Smooth muscle cell (in vitro differentiated cells): ENCODE data around the gene C1orf50. TPM values are rescaled to one million over a fixed set of nuclear protein-coding genes. Genes with fewer than 3 reads are reported as not detected.
"Not testable (repeated sequence)": the region's sequence is repeated elsewhere in the genome, so short reads cannot be mapped to it uniquely, and the experiment has no call there.

Experiments
- DNase-seq: peaks from one replicate; lab custom pipeline; 2025; ENCODE audit not compliant: unreplicated experiment; lab: John Stamatoyannopoulos, UW
- H2AFZ ChIP-seq: fragments of 200-600 bp; sonication (generic); 2 replicates; pipeline ENCODE4 v1.6.0; 2016; ENCODE audit warnings: antibody characterized with exemption, low read depth, mild to moderate bottlenecking
- H3F3A ChIP-seq: fragments of 200-600 bp; sonication (generic); 2 replicates; pipeline ENCODE4 v1.6.0; 2017; ENCODE audit warnings: antibody characterized with exemption, low read depth
- H3K27ac ChIP-seq: fragments of 200-600 bp; sonication (generic); 2 replicates; pipeline ENCODE4 v1.5.1; 2016; ENCODE audit warnings: low read depth, mild to moderate bottlenecking
- H3K27me3 ChIP-seq: fragments of 200-600 bp; sonication (generic); 2 replicates; pipeline ENCODE4 v1.6.1; 2016; ENCODE audit warnings: low read depth, mild to moderate bottlenecking
- H3K36me3 ChIP-seq: fragments of 200-600 bp; sonication (generic); 2 replicates; pipeline ENCODE4 v1.5.1; 2016; ENCODE audit warnings: low read depth
- H3K4me1 ChIP-seq: fragments of 200-600 bp; sonication (generic); 2 replicates; pipeline ENCODE4 v1.5.1; 2016; ENCODE audit warnings: low read depth
- H3K4me2 ChIP-seq: fragments of 200-600 bp; sonication (generic); 2 replicates; pipeline ENCODE4 v1.6.0; 2016; ENCODE audit warnings: mild to moderate bottlenecking
- H3K4me3 ChIP-seq: fragments of 200-600 bp; sonication (generic); 2 replicates; pipeline ENCODE4 v1.5.1; 2016; ENCODE audit warnings: mild to moderate bottlenecking
- H3K79me2 ChIP-seq: fragments of 200-600 bp; sonication (generic); 2 replicates; pipeline ENCODE4 v1.6.0; 2016; ENCODE audit warnings: low read depth, mild to moderate bottlenecking
- H3K9ac ChIP-seq: fragments of 200-600 bp; sonication (generic); 2 replicates; pipeline ENCODE4 v1.6.0; 2016; ENCODE audit warnings: low read depth
- H3K9me3 ChIP-seq: fragments of 200-600 bp; sonication (generic); replicated peaks from 2 replicates; pipeline ENCODE4 v1.5.1; 2016; ENCODE audit warnings: low read depth
- H4K20me1 ChIP-seq: fragments of 200-600 bp; sonication (generic); 2 replicates; pipeline ENCODE4 v1.6.0; 2016; ENCODE audit warnings: low read depth
- WGBS: methylation state at CpG from one replicate; pipeline ENCODE4 v1.1.7; 2016; ENCODE audit warnings: low lambda C conversion rate; 5-methylcytosine and 5-hydroxymethylcytosine counted together
- polyA plus RNA-seq: library from polyadenylated mRNA; unstranded; fragments of >200 nt; fragmentation: Nextera tagmentation; extraction: Ambion mirVana; gene quantifications from 2 replicates; pipeline ENCODE4 v1.2.1, GENCODE V29; 2016
- total RNA-seq: library from RNA; depleted of rRNA; stranded (reverse); fragments of >200 nt; gene quantifications from 2 replicates; pipeline ENCODE4 v1.2.3, GENCODE V29; 2014
- TF ChIP-seq, protein P1 (sequence below): fragments of 200-600 bp; sonication (generic); IDR thresholded peaks from 2 replicates; pipeline ENCODE4 v1.5.1; 2017; ENCODE audit warnings: borderline replicate concordance, mild to moderate bottlenecking, antibody characterized with exemption; ENCODE audit not compliant: insufficient read depth, poor library complexity, severe bottlenecking

The C1orf50 gene
- total and polyA plus RNA-seq, 2 experiments from 2014 or later, result 1.8 to 9.7 TPM

DNA sequence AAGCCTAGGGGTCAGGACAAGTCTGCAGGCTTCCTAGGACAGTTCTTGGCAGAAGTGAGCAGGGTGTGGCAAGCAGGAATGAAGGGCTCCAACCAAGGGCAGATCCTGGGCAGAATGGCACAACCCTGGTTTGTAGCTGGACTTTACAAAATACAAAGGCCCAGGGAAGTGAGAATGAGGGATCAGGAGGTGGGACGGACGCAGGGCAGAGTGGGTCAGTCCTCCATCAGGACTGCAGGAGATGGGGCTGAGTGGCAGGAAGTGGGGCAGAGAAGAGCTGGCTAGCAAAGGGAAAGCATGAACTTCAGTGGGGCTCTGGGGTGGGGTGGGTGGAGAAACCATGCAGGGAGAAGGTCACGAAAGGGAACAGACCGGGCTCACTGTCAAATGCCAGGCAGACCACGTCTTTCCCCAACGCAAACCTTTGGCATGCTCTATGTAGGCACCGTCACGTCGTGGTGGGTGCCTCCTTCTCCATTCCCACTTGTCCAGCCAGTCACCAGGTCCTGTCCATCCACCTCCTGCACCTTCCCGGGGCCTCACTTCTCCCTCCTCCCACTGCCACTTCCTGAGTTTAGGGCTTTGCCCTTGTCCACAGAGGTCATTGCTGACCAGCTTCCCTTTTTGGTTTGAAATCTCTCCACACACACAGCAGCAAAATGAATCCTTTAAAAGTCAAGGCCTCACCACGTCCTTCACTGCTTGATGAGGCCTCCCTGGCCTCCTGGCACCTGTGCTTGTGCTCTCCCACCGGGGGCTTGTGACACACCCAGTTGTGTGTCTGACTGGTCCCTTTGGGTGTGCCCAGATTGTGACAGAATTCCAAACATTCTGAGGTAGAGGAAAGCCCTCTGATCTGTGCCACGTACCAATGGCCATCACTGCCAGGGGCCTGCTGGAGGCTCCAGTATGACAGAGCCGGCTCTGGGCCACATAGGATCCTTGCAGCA is 18.3 kb upstream of the C1orf50 start:
- no peaks in the 10 kb centered on the region for H3K27me3 ChIP-seq
- no peaks in the 10 kb centered on the region for H3K79me2 ChIP-seq
- peaks cover 55% of the 10 kb centered on the region for H4K20me1 ChIP-seq
- H3K27ac ChIP-seq, result no peak overlapping the region
- peaks cover 22% of the 10 kb centered on the region for H3K36me3 ChIP-seq
- H3K4me1 ChIP-seq, result no peaks in the 10 kb centered on the region
- no peaks in the 10 kb centered on the region for H3K9me3 ChIP-seq
- no peak for DNase-seq
- TF ChIP-seq, protein P1, sequence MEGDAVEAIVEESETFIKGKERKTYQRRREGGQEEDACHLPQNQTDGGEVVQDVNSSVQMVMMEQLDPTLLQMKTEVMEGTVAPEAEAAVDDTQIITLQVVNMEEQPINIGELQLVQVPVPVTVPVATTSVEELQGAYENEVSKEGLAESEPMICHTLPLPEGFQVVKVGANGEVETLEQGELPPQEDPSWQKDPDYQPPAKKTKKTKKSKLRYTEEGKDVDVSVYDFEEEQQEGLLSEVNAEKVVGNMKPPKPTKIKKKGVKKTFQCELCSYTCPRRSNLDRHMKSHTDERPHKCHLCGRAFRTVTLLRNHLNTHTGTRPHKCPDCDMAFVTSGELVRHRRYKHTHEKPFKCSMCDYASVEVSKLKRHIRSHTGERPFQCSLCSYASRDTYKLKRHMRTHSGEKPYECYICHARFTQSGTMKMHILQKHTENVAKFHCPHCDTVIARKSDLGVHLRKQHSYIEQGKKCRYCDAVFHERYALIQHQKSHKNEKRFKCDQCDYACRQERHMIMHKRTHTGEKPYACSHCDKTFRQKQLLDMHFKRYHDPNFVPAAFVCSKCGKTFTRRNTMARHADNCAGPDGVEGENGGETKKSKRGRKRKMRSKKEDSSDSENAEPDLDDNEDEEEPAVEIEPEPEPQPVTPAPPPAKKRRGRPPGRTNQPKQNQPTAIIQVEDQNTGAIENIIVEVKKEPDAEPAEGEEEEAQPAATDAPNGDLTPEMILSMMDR, result no peak
- H3K9ac ChIP-seq, result no peak overlapping the region
- no peak overlapping the region for H2AFZ ChIP-seq
- H3F3A ChIP-seq, result peaks cover 20% of the 10 kb centered on the region
- 96% methylated on average over 14 of the region's 14 CpGs for WGBS
- no peak overlapping the region for H3K4me3 ChIP-seq
- no peak overlapping the region for H3K4me2 ChIP-seq

DNA sequence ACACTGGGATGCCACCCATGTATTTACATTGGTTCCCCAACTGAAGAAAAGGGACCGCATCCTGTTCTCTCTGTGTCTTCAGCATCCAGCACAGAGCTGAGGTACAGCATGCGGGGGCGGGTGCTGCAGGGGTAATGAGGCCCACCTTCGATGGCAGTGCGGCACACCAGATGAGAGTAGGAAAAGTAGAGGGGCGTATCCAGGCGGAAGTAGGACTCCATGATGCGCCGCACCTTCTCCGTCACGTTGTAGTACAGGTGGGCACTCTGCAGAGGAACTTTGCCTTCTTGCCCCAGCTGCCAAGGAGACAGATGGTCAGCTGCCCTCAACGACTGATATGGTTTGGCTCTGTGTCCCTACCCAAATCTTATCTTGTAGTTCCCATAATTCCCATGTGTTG is 17.0 kb upstream of the C1orf50 start:
- H2AFZ ChIP-seq, result no peak overlapping the region
- DNase-seq, result no peak
- TF ChIP-seq, protein P1, result no peak
- H3K27ac ChIP-seq, result no peak overlapping the region
- H3K9me3 ChIP-seq, result no peaks in the 10 kb centered on the region
- peaks cover 15% of the 10 kb centered on the region for H3F3A ChIP-seq
- no peaks in the 10 kb centered on the region for H3K27me3 ChIP-seq
- H3K4me2 ChIP-seq, result no peak overlapping the region
- H3K36me3 ChIP-seq, result peaks cover 22% of the 10 kb centered on the region
- WGBS, result 98% methylated on average over 12 of the region's 12 CpGs
- peaks cover 56% of the 10 kb centered on the region for H4K20me1 ChIP-seq
- H3K9ac ChIP-seq, result no peak overlapping the region
- no peak overlapping the region for H3K4me3 ChIP-seq
- H3K79me2 ChIP-seq, result no peaks in the 10 kb centered on the region
- H3K4me1 ChIP-seq, result no peaks in the 10 kb centered on the region

DNA sequence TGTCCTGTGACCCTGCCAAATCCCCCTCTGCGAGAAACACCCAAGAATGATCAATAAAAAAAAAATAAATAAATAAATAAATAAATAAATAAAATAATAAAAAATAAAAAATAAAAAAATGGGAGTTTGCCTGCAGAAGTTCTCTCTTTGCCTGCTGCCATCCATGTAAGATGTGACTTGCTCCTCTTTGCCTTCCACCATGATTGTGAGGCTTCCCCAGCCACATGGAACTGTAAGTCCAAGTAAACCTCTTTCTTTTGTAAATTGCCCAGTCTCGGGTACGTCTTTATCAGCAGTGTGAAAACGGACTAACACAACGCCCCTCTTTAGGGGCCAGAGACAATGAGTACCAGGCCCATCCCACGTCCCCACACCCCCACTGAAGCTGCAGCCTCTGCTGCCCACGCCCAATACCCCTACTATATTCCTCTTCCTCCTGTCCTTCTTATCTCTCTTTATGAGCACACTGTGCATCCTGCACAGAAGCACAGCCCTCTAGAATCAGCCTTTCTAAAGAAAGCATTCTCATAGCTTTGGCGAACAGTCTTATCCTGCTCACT is 15.5 kb upstream of the C1orf50 start:
- WGBS, result 93% methylated on average over 8 of the region's 8 CpGs
- H4K20me1 ChIP-seq, result peaks cover 53% of the 10 kb centered on the region
- not testable (repeated sequence) for DNase-seq

DNA sequence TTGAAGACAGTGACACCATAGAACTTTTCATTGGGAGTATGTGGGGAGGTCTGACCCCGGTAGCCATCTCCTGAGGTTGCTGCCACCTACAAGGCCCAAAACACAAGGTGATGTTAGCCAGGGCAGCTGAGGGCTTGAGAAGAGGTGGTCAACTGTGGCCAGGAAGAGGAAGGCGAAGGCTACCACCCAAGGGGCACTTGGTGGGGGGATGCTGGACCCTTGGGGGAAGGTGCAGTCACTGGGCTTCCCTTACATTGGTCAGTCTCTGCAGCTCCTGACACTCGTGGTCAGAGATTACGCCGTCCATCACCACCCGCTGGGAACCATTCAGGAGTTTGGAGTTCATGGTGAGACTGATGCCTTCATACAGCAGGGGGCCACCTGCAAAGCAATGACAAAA is 14.8 kb upstream of the C1orf50 start:
- over 99% methylated on average over 6 of the region's 6 CpGs for WGBS
- Histone ChIP-seq H3K9me3 (no peaks in the 10 kb centered on the region), H3F3A (peaks cover 6% of the 10 kb centered on the region), H3K36me3 (peaks cover 22% of the 10 kb centered on the region), H3K4me1 (no peaks in the 10 kb centered on the region), H3K27ac (no peak overlapping the region), H3K4me3 (no peak overlapping the region), H3K9ac (no peak overlapping the region), H3K79me2 (no peaks in the 10 kb centered on the region), H2AFZ (no peak overlapping the region), H4K20me1 (peaks cover 53% of the 10 kb centered on the region), H3K4me2 (no peak overlapping the region), H3K27me3 (no peaks in the 10 kb centered on the region)
- TF ChIP-seq, protein P1, result no peak
- no peak for DNase-seq

More for the DNA sequence above, 15.5 kb upstream of the C1orf50 start:
- not testable (repeated sequence) for H3K4me1 ChIP-seq, H3K27me3 ChIP-seq, H3K9me3 ChIP-seq, H3K9ac ChIP-seq, H3K4me3 ChIP-seq, H3F3A ChIP-seq, H3K79me2 ChIP-seq, H3K4me2 ChIP-seq, H2AFZ ChIP-seq, H3K27ac ChIP-seq
- peaks cover 22% of the 10 kb centered on the region for H3K36me3 ChIP-seq
